HFFc6 (cell line): Measurements from ENCODE around the gene SELENOP. TPM values are rescaled to one million over a fixed set of nuclear protein-coding genes. Genes with fewer than 3 reads are reported as not detected.
"Not testable (repeated sequence)": the region's sequence is repeated elsewhere in the genome, so short reads cannot be mapped to it uniquely, and the experiment has no call there.

Experiments used
- DNase-seq: peaks from one replicate; pipeline ENCODE4 v3.0.0-alpha.2; 2018
- H3K27ac Mint-ChIP-seq: 2 replicates; pipeline ENCODE4 v1.8.0; 2020; ENCODE audit warnings: mild to moderate bottlenecking, mixed read lengths
- H3K27me3 Mint-ChIP-seq: 2 replicates; pipeline ENCODE4 v1.8.0; 2021; ENCODE audit warnings: mild to moderate bottlenecking, moderate library complexity, mixed read lengths; ENCODE audit not compliant: insufficient read depth
- H3K36me3 Mint-ChIP-seq: 2 replicates; pipeline ENCODE4 v1.8.0; 2021; ENCODE audit warnings: low read depth, mixed read lengths
- H3K4me1 Mint-ChIP-seq: 2 replicates; pipeline ENCODE4 v1.8.0; 2020; ENCODE audit warnings: low read depth, mixed read lengths
- H3K4me3 Mint-ChIP-seq: 2 replicates; pipeline ENCODE4 v1.8.0; 2020; ENCODE audit warnings: mild to moderate bottlenecking, moderate library complexity, mixed read lengths
- H3K9me3 Mint-ChIP-seq: 2 replicates; pipeline ENCODE4 v1.8.0; 2020; ENCODE audit warnings: mild to moderate bottlenecking, mixed read lengths
- total RNA-seq, 6 experiments: library from RNA; stranded (reverse); fragmentation: NEBNext Ultra II Directional; extraction: Animal tissue kit (Norgen Biotek cat#: 25700); gene quantifications; 2 replicates in 1 of 6; 3 replicates in 5 of 6; pipeline ENCODE4 v1.2.3, GENCODE V29; 2021
- TF ChIP-seq, protein P1 (sequence below): fragments of 200-600 bp; sonication (generic); IDR thresholded peaks from 2 replicates; pipeline ENCODE4 v1.5.0; 2021; ENCODE audit warnings: antibody characterized with exemption, mild to moderate bottlenecking

SELENOP gene
- total RNA-seq, 6 experiments from 2014 or later, result 0.33 to 0.63 (median 0.47) TPM; not detected in 2

DNA sequence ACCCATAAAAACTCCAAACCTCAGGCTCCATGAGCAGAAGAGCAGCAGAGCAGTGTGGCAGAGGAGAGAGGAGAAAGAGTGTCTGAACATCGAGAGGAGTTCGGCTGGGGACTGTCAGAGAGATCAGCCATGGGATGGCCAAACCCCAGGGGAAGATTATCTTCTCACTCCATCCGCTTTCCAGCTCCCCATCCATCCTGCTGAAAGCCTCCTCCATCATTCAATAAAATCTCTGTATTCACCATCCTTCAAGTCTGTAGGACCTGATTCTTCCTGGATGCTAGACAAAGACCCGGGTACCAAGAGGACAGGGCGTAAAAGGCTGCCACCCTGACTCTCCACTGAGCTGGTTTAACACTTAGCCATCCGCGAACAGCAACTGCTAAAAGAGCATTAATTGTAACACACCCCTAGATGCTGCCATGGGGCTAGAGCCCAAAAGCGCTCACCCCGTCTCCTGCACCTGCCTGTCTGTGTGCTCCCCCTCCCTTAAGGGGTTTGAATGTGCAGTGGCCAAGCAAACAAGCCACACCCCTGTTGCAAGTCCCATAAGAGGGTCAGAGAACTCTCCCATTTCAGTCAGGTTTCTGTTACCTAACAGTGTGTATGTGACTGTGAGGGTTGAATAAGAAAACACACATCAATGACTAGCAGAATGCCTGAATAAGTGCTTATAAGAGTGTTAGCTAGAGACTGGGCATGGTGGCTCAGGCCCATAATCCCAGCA, 13.9 kb upstream of the SELENOP start:
- DNase-seq, result no peak
- TF ChIP-seq, protein P1, sequence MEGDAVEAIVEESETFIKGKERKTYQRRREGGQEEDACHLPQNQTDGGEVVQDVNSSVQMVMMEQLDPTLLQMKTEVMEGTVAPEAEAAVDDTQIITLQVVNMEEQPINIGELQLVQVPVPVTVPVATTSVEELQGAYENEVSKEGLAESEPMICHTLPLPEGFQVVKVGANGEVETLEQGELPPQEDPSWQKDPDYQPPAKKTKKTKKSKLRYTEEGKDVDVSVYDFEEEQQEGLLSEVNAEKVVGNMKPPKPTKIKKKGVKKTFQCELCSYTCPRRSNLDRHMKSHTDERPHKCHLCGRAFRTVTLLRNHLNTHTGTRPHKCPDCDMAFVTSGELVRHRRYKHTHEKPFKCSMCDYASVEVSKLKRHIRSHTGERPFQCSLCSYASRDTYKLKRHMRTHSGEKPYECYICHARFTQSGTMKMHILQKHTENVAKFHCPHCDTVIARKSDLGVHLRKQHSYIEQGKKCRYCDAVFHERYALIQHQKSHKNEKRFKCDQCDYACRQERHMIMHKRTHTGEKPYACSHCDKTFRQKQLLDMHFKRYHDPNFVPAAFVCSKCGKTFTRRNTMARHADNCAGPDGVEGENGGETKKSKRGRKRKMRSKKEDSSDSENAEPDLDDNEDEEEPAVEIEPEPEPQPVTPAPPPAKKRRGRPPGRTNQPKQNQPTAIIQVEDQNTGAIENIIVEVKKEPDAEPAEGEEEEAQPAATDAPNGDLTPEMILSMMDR, result no peak
- Mint-ChIP-seq H3K36me3 (no peaks in the 10 kb centered on the region), H3K27me3 (peaks cover 21% of the 10 kb centered on the region), H3K9me3 (no peaks in the 10 kb centered on the region), H3K4me1 (no peaks in the 10 kb centered on the region), H3K4me3 (no peak overlapping the region), H3K27ac (no peak overlapping the region)

DNA sequence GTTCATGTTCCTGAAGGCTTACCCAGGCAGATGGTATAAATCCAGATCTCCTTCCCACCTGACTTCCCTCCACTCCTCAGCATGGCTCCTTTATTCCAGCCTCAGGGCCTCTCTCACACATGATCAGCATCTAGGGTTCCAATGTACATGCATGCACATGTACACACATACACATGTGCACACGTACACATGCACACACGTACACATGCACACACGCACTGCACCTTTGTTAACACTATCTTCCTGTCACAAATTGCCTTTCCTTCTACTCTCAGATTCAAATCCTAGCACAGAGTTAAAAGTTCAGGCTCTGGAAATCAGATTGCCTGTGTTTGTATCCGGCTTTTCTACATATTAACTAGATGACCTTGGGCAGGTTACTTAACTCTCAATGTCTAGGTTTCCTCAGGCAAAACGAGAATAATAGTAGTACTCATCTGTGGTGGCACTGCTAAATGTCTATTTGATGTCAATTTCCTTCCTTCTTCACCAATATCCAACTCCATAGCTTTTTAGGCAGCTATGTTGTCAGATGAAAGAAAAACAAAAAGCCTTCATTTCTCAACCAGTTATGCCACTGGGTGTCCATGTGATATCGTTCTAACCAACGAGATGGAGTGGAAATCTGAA, 12.8 kb upstream of the SELENOP start:
- Mint-ChIP-seq H3K4me1 (no peaks in the 10 kb centered on the region), H3K27me3 (peaks cover 21% of the 10 kb centered on the region), H3K4me3 (no peak overlapping the region), H3K36me3 (no peaks in the 10 kb centered on the region), H3K9me3 (no peaks in the 10 kb centered on the region), H3K27ac (no peak overlapping the region)
- TF ChIP-seq, protein P1, result no peak
- DNase-seq, result no peak

DNA sequence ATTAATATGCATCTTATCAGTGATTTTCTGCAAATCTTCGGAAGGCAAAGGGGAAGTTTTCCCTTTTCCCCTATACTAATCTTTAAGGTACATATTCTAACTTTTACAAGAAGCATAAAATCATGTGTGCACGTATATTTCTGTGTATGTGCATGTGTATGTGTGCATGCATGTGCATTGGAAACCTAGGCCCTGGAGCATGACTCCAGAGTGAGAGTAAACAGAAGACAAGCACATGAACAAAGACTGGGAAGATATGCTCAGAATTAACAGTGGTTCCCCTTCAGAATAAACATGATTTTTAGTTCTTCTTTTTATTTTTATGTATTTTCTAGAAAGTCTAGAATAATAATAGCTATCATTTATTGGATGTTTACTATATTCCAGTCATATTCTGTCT, 10.9 kb upstream of the SELENOP start:
- Mint-ChIP-seq H3K4me3 (no peak overlapping the region), H3K36me3 (no peaks in the 10 kb centered on the region), H3K9me3 (no peaks in the 10 kb centered on the region), H3K27me3 (peaks cover 12% of the 10 kb centered on the region), H3K4me1 (no peaks in the 10 kb centered on the region), H3K27ac (no peak overlapping the region)
- TF ChIP-seq, protein P1, result no peak
- DNase-seq, result no peak

DNA sequence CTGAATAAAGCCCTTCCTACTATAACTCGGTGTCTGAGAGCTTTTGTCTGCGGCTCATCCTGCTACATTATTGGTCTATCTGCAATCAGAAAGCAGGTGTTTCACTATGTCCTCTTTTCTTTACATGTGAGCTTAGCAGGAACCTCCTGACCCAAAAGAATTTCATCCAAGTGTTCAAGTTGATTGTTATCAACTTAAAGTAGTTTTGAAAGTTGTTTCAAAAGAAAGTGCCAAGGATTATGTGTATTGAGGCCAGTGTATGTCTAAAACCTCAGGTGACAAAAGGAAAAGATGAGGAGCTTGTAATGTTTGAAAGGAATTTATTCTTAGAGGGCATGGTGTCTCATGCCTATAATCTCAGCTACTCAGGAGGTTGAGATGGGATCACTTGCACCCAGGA, 8.1 kb upstream of the SELENOP start:
- peaks cover 3% of the 10 kb centered on the region; the same call in 1 of the 2 replicates for H3K27me3 Mint-ChIP-seq
- no peaks in the 10 kb centered on the region for H3K9me3 Mint-ChIP-seq
- H3K27ac Mint-ChIP-seq, result no peak overlapping the region
- no peak overlapping the region for H3K4me3 Mint-ChIP-seq
- TF ChIP-seq, protein P1, result no peak
- no peaks in the 10 kb centered on the region for H3K36me3 Mint-ChIP-seq
- DNase-seq, result no peak
- no peaks in the 10 kb centered on the region for H3K4me1 Mint-ChIP-seq

DNA sequence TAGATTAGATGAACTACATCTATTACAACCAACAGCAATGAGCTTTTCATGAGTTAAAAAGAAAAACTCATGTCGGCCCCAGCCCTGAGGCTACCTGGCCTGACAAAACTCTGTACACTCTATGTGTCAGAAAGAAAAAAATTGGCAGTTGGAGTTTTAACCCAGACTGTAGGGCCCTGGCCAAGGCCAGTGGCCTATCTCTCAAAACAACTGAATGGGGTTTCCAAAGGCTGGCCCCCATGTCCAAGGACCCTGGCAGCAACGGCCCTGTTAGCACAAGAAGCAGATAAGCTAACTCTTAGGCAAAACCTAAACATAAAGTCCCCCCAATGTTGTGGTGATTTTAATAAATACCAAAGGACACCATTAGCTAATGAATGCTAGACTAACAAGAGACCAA, 4.9 kb upstream of the SELENOP start:
- H3K27ac Mint-ChIP-seq, H3K36me3 Mint-ChIP-seq, H3K4me1 Mint-ChIP-seq, H3K4me3 Mint-ChIP-seq, H3K9me3 Mint-ChIP-seq, DNase-seq, H3K27me3 Mint-ChIP-seq: not testable (repeated sequence)

DNA sequence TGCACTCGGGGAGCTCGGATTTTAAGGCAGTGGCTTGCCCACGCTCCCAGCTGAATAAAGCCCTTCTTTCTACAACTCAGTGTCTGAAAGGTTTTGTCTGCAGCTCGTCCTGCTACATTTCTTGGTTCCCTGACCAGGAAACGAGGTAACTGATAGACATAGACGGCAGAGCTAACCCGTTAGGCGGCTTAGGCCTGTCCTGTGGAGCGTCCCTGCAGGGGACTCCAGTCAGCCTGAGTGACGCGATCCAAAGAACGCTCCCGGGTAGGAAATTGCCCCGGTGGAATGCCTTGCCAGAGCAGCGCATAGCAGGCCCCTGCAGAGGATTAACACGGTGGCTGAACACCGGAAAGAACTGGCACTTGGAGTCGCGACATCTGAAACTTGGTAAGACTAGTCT, 1.8 kb upstream of the SELENOP start:
- no peak overlapping the region for H3K4me3 Mint-ChIP-seq
- TF ChIP-seq, protein P1, result no peak
- H3K4me1 Mint-ChIP-seq, result no peaks in the 10 kb centered on the region
- no peaks in the 10 kb centered on the region for H3K9me3 Mint-ChIP-seq
- no peak overlapping the region for H3K27ac Mint-ChIP-seq
- no peak for DNase-seq
- peaks cover 4% of the 10 kb centered on the region; the same call in 1 of the 2 replicates for H3K27me3 Mint-ChIP-seq
- H3K36me3 Mint-ChIP-seq, result no peaks in the 10 kb centered on the region
